HG03103 (cell line): Measurements from ENCODE around the gene MARK4.

Experiments
- ATAC-seq: cut with Tn5 transposase; IDR thresholded peaks from one replicate; pipeline ENCODE4 v1.9.1; 2021; ENCODE audit warnings: low read depth; ENCODE audit not compliant: unreplicated experiment

The MARK4 gene

DNA sequence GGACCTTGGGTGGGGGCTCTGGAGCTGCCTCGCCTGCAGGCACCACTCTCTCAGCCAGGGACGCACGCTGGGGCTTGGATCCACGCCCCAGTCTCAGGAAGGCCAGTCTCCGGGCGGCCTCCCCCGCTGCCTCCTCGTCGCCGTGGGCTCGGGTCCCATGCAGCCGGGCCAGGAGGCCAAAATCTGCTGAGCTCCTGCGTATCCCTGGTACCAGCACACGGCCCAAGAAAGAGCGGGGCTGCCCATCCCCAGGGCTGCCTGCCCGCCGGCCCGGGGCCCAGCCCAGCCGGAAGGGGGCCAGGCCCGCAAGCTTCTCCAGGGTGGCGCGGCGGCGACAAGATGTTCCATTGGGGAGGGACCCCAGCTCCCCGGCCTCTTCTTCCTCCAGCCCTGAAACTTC, 12.5 kb upstream of the MARK4 start:
- ATAC-seq, result no peak

DNA sequence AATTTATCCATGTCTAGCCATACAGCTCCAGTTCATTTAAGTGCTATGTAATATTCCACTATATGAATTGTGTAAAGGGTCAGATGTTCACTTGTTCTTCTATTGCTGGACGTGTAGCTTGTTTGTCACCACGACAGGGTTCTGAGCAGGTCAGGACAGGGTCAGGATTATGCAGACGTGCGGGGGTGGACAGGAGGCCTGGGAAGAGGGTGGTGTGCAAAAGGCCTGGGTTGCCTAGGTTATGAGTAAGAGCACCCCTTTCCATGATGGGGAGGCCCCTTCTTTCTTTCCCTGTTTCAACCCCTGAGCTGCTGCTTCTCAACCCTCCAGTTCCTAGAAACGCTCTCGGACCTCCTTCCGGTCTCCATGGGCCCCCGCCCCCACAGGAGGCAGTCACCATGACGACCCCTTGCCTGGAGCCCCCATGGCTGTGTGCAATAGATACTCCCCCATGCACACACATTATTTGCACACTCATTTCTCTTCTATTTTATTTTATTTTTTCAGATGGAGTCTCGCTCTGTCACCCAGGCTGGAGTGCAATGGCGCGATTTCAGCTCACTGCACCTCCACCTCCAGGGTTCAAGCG, 7.8 kb upstream of the MARK4 start:
- no peak for ATAC-seq

- no peak for ATAC-seq
Observed at GRCh38 chr19:45244133-45244794, 6.8 kb upstream of the MARK4 start.

DNA sequence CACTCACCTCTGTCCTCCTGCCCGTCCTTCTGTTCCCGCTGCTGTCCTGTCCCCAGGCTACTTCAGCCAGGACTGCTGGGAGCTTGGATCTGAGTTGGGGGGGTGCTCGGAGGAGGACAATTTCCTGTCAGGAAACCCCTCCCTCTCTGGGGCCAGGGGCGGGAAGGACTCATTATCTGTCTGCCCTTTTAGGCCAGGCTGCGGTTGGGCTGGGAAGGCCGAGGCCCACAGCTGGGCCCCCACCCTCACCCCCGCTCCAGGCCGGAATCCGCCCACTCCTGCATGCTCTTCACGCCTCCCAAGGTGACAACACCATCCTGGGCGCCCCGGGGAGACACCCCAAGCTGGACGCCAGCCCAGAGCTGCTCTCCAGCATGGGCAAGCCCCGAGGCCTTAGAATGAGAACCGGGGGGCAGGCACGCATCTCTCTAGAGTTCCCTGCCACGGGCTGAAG, 5.7 kb upstream of the MARK4 start, which contains the start of gene EXOC3L2:
EXOC3L2 (minus strand) TSS at position 74 of the 454 bp plus-strand sequence. CDS start 6,362 bp downstream, outside the sequence.
- no peak for ATAC-seq

DNA sequence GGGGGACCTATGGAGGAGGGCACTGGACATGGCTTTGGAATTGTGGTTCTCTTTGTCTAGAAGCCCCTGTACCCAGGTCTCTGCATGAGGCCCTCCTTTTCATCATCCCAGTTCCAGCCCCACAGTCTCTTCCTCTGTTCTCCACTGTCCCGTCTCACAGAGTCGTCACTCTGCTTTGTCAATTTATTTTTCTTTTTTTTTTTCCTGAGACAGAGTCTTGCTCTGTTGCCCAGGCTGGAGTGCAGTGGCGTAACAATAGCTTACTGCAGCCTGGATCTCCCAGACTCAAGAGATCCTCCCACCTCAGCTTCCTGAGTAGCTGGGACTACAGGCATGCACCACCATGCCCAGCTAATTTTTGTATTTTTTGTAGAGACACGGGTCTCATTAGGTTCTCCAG, 5.2 kb upstream of the MARK4 start:
- no peak for ATAC-seq

DNA sequence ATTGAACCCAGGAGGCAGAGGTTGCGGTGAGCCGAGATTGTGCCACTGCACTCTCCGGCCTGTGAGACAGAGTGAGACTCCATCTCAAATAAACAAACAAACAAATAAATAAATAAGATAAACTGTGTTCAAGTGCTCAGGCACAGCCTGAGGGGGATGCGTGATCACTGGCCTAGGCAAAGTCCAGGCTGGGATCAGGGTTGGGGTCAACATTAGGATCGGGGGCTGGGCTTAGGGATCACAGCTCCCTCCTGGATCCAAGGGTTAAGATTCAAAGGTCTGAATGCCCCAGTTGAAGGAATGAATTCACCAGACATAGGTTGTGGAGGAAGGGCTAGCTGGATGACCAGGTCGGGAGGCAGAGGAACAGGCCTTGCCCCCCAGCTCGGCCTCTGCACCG, 3.9 kb upstream of the MARK4 start:
- no peak for ATAC-seq

- no peak for ATAC-seq
Observed at GRCh38 chr19:45249261-45250033, 1.6 kb upstream of the MARK4 start.

DNA sequence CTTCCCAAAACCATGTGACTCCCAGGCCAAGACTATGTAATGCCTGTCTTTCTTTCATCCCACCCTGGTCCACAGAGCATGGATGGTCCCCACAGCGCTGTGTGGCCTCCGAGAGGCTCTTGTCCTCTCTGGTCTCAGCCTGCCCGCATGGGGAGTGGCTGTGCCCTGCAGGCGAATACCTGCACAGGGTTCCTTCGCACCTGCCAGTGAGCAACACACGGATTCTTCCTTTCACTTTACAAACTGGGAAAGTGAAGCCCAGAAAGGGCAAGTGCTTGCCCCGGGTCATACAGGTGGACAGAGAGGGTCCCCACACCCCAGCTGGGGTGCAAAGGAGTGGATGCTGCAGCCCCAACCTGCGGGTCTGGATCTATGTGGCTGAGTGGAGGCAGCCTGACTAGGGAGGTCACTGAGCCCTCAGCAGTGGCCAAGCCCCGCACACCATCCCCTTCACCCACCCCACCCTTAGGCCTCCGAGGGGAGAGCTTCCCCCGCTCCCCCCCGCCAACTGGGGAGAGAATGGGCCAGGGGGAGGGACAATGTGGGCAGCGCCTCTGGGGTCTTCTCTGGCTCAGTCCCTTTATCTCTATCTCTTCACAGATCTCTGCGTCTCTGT, 747 bp upstream of the MARK4 start:
- no peak for ATAC-seq

DNA sequence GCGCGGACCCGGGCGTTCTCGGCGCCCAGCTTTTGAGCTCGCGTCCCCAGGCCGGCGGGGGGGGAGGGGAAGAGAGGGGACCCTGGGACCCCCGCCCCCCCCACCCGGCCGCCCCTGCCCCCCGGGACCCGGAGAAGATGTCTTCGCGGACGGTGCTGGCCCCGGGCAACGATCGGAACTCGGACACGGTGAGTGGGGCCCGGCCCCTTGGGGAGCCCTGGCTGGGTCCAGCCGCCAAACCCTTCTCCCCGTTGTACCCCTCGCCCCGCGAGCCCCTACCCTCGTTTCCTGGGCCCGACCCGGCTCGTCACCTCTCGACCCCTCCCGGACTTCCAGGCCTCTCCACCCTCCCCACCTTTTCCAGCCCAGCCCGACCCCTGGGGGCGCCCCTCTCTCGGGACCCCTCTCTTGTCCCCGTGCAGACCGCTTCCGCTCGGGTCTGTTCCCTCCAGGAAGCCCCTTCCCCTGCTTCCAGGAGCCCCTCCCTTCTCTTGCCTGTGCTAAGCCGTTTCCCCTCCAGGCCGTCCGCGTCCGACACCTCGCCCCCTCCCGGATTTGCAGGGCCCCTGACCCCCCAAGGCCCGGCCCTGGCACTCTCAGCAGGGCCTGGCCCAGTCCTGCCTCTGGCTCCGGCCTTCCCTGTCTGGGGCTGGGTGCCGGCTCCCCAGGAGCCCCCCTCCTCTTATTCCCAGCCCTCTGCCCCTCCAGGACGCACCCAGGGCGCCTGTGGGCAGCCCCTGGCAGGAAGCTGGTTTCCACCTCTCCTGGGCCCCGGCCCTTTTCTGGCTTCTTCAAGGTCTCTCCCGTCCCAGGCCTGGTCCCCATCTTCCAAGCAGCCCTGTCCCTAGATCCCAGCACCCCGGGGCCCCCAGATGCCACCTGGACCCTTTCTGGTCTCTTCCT, 632 bp downstream of the MARK4 start:
- ATAC-seq, result no peak

GRCh38 chr19:45253396-45254027, 2.4 kb downstream of the MARK4 start:
- no peak for ATAC-seq

- no peak for ATAC-seq
Observed at GRCh38 chr19:45254044-45254531, 3.0 kb downstream of the MARK4 start.

DNA sequence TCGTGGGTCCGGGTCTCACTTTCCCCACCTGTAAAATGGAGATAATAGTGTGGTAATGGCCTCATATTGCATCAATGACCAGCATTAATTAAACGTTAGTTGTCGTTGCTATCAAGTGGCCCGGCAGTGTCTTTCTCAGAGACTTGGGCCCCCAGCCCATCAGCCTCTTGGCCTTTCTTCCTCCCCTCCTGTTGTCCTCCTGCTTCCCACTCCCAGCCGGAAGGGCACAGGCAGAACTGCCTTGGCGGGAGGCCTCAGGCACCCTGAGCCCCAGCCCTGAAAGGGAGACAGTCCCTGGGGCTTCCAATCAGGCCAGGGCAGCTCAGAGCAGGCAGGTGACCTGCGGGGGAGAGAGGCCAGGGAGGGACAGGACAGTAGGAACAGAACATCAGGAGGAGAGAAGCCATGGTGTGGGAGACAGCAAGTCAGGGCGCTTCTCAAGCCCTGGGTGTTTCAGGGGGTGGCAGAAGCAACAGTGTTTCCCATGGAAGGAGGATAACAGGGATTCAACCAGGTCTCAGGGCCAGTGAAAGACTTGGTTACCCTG, 4.6 kb downstream of the MARK4 start:
- no peak for ATAC-seq

DNA sequence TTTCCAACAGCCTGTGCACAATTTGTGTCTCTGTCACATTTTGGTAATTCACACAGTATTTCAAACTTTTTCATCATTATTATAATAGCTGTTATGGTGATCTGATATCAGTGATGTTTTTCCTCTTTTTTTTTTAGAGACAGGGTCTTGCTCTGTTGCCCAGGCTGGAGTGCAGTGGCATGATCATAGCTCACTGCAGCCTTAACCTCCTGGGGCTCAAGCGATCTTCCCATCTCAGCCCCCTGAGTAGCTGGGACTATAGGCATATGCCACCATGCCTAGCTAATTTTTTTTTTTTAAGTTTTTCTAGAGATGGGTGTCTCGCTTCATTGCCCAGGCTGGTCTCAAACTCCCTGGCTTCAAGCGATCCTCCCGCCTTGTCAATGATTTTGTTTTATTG, 5.8 kb downstream of the MARK4 start:
- no peak for ATAC-seq

DNA sequence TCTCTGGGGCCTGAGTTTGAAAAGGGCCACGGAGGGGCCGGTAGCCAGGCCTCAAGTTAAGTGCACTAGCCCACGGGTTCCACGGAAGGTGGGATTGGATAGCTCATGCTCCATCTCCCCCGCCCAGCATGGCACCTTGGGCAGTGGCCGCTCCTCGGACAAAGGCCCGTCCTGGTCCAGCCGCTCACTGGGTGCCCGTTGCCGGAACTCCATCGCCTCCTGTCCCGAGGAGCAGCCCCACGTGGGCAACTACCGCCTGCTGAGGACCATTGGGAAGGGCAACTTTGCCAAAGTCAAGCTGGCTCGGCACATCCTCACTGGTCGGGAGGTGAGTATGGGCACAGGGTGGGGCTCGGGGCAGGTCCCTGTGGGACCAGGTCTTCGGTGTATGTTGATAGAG, 7.8 kb downstream of the MARK4 start:
- ATAC-seq, result no peak

DNA sequence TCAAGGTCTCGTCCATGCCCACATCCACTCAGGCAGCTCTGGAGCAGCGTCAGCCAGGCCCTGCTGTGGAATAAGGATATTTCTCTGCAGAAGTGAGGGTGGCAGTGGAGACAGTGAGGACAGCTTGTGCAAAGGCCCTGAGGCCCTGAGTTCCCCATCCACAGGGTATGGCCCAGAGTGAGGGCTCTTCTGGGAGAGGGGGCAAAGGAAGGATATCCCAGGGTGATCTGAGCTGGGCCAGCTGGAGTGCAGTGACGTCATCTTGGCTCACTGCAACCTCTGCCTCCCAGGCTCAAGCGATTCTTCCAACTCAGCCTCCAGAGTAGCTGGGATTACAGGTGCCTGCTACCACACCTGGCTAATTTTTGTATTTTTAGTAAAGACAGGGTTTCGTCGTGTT, 11.5 kb downstream of the MARK4 start:
- ATAC-seq, result no peak

DNA sequence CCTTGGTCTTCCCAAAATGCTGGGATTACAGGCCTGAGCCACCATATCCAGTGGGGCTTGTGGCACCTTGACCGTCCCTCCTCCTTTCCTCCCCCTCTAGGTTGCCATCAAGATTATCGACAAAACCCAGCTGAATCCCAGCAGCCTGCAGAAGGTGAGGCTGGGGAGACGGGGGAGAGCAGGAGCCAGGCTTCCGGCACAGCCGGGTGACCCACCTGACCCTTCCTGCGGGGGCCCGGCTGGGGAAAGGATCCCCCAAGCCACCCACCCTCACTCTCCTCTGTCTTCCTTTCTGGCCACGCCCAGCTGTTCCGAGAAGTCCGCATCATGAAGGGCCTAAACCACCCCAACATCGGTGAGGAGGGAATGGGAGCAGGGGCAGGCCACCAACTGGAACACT, 11.9 kb downstream of the MARK4 start:
- no peak for ATAC-seq

GRCh38 chr19:45264781-45265317, 13.8 kb downstream of the MARK4 start:
- no peak for ATAC-seq

DNA sequence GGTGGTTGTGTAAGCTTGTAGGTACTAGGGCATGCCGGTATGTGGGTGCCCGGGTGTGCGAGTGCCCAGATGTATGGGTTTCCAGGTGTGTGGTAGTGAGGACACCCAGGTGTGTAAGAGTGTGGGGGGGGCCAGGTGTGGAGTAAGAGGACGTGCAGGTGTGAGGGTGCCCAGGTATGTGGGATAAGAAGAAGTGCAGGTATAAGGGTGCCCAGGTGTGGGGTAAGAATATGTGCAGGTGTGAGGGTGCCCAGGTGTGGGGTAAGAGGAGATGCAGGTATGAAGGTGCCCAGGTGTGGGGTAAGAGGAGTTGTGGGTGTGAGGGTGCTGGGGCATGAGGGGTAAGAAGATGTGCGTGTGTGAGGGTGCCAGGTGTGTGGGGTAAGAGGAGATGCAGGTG, 14.3 kb downstream of the MARK4 start:
- no peak for ATAC-seq

GRCh38 chr19:45267296-45267695, 16.2 kb downstream of the MARK4 start:
- no peak for ATAC-seq
